T-helper 9 cell (primary cell): ENCODE results near the gene KIZ.

Experiments used
- DNase-seq: peaks from one replicate; pipeline ENCODE4 v3.0.0-alpha.2; 2020

KIZ gene

DNA sequence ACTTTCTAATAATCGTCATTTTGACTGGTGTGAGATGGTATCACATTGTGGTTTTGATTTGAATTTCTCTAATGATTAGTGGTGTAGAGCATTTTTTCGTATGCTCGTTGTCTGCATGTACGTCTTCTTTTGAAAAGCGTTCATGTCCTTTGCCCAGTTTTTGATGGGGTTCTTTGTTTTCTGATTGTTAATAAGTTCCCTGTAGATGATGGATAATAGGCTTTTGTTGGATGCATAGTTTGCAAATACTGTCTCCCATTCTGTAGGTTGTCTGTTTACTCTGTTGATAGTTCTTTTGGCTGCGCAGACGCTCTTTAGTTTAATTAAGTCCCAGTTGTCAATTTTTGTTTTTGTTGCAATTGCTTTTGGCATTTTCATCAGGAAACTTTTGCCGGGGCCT, 144.9 kb downstream of the KIZ start:
- no peak for DNase-seq

- no peak for DNase-seq
Observed at GRCh38 chr20:21272279-21272678, 146.4 kb downstream of the KIZ start.

DNA sequence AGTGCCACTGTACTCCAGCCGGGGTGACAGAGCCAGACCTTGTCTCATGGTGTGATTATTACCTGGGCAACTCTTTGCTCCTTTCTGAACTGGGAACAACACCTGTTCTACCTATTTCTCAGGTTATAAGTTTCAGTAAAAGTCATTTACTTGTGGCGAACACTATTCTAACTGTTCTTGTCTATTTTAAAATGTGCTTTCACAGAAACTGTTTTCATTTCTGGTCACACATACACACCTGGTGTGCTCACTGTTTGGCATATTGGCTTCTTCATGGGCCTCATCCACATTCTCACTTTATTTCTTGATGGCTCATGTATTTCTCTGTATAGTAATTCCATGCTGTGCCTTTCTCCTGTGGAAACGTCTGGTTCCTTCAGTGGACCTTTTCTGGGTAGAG, 146.8 kb downstream of the KIZ start:
- no peak for DNase-seq

DNA sequence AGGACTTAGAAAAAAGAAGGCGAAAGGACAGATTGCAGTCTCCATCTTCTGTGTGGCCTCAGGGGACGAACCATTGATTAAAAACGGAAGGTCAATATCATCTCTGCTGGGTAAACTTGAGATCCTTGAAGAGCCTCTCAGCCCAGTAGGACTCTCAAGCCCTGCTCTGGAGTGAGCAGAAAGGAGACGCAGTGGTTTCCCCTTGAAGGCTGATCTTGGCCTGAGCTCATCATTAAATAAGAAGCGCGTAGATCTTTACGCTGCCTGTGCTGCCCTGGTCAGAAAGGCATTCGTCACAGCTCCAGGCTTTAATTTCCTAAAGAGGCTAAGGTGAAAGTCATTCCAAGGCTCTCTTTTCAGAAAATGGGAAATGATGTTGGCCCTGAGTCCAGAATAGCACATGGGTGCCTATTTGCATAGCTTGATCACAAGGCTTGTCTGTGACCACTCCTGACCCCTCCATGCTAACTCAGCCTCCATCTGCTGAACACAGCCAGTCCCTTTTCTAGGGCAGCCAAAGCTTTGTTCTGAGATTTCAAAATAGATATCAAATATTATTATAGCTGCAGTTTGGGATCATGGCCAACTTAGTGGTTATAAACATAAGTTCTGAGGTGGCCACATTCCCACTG, 148.0 kb downstream of the KIZ start:
- no peak for DNase-seq

DNA sequence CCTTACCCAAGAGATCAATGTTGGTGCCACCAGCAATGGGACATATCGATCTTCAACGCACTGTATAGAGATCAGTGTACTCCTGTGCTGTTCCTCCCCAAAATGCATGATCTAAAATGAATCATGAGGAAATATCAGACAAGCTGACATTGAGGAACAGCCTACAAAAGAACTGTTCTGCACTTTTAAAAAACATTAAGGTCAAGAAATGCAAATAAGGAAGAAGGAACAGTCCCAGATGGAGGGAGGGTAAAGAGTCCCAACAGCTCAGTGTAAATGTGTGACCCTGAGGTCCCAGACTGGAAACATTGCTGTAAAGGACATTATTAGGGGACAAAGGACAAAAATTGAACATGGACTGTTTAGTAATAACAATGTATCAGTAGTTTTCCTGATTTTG, 152.9 kb downstream of the KIZ start:
- no peak for DNase-seq

DNA sequence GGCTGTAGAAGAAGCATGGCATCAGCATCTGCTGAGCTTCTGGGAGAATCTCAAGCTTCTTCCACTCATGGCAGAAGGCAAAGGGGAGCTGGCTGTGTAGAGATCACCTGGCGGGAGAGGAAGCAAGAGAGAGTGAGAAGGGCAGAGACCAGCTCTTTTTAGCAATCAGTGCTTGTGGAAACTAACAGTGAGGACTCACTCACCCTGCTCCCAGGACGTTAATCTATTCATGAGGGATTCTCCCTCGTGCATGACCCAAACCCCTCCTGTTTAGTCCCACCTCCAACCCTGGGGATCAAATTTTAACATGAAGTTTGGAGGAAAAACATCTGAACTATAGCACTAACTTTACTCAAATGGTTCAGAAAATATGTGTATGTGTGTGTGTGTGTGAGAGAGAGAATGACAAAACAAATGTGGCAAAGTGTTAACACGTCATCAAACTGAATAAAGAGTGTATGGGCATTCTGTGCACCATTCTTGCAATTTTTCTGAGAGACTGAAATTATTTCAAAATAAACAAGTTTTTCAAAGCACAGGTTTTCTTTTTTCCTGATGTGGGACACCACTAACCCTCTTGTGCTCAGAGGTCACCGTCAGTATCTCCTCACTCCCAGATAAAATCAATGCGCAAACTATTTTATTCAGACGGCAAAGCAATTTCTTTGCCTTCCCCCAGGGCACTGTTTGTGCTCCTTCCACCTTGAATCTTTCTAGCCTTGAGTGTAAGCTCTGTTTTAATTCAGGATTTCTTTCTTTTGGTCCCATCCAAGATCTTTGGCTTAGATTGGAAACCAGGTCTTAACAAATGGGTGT, 154.0 kb downstream of the KIZ start:
- no peak for DNase-seq

- DNase-seq = no peak
Observed at GRCh38 chr20:21280522-21281016, 154.7 kb downstream of the KIZ start.

GRCh38 chr20:21286775-21287174, 160.9 kb downstream of the KIZ start:
- no peak for DNase-seq

GRCh38 chr20:21288587-21289370, 162.9 kb downstream of the KIZ start:
- no peak for DNase-seq

DNA sequence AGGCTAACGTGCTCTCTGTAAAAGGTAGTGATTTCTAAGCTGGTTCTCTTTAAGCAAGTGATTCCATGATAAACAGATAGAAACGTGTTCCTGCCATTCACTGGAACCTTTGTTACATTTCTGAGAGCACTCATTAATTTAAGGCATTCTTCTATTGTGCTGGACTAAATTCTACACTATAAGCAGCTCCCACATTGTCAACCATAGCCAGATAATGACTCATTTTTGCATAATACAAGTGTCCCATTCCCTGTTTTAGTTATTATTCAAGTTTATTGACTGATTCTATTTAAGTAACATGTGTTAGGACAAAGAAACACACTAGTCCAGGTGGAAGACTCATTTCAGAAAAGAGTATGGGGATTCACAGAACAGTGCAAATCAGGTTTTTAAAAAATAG, 163.8 kb downstream of the KIZ start:
- no peak for DNase-seq

DNA sequence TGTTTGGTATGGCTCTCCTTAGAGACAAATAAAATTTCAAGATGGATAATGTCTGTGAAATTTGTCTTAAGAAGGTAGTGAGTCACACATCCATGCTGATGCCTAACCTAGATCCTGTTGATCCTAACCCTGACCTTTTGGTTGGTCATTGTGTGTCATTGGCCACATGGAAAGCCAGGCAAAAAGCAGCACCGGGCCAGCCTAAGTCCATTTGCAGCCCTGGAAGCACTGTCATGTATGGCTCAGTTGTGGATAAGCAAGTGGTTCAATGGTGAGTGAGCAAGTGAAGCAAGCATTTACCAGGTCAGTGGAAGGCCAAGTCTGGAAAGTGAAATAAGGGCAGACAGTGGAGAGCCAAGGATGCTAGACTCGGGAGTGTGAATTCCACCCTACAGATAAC, 165.1 kb downstream of the KIZ start:
- DNase-seq = no peak

DNA sequence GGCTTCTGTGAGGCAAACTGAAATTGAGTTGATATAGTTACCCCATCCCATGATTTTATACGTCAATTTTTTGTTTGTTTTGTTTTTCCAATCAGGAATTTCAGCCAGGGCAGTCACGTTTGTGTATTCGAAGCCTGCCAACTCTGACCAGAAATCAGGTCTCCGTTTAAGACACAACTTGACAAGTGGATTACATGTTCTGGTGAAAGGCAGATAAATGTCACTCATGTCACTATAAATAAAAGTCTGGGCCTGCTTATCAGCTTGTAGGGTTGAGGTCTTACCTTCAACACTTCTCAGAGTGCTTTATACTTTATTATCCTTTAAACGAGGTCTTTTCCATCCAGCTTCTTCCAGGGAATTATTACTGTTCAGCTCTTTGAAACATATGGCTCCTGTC, 168.9 kb downstream of the KIZ start:
- no peak for DNase-seq
